GM06990 (cell line): Measurements from ENCODE around the gene LHFPL5.

Experiments
- DNase-seq: peaks from one replicate; pipeline ENCODE4 v3.0.0-alpha.2; 2011; ENCODE audit not compliant: insufficient read length; ENCODE audit errors: extremely low read depth
- H3K27me3 ChIP-seq: replicated peaks from 2 replicates; pipeline ENCODE4 v1.6.0; 2011; ENCODE audit warnings: low read length; ENCODE audit not compliant: control insufficient read depth, insufficient read depth
- H3K36me3 ChIP-seq: 2 replicates; pipeline ENCODE4 v1.5.1; 2011; ENCODE audit warnings: low read length; ENCODE audit not compliant: control insufficient read depth, insufficient read depth
- H3K4me3 ChIP-seq: replicated peaks from 2 replicates; pipeline ENCODE4 v1.5.1; 2011; ENCODE audit warnings: low read depth, mild to moderate bottlenecking, control low read depth, low read length
- CTCF ChIP-seq: IDR thresholded peaks from 2 replicates; pipeline ENCODE4 v1.5.1; 2011; ENCODE audit warnings: low read length, control low read depth, mild to moderate bottlenecking, inconsistent platforms; ENCODE audit not compliant: insufficient read depth, poor library complexity, severe bottlenecking

LHFPL5 gene

GRCh38 chr6:35771343-35771627, 33.9 kb upstream of the LHFPL5 start:
- Histone ChIP-seq H3K27me3 (no peaks in the 10 kb centered on the region), H3K36me3 (no peaks in the 10 kb centered on the region), H3K4me3 (no peak overlapping the region)
- no peak for TF ChIP-seq CTCF
- DNase-seq, result no peak

GRCh38 chr6:35774116-35774794, 30.9 kb upstream of the LHFPL5 start:
- DNase-seq, result no peak
- TF ChIP-seq CTCF, result no peak
- Histone ChIP-seq H3K4me3 (no peak overlapping the region), H3K36me3 (no peaks in the 10 kb centered on the region), H3K27me3 (no peaks in the 10 kb centered on the region)

DNA sequence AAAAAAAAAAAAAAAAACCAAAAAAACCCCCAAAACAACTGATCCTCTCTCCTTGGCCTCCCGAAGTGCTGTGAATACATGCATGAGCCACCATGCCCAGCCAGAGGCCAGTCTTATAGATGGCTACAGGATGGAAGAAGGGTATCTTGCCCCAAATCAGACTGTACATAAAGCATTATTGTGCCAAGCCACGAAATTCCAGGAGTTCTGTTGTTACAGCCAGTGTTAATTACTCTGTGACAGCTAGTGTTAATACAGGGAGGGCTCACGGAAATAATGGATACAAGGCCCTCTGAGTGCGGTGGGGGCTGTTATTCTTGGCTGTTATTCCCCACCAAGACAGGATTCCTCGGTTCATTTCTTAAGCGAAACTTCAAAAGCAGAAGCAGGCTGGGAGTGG, 30.1 kb upstream of the LHFPL5 start:
- DNase-seq, result no peak
- no peaks in the 10 kb centered on the region for H3K36me3 ChIP-seq
- H3K4me3 ChIP-seq, result no peak overlapping the region
- no peaks in the 10 kb centered on the region for H3K27me3 ChIP-seq
- TF ChIP-seq CTCF, result no peak

DNA sequence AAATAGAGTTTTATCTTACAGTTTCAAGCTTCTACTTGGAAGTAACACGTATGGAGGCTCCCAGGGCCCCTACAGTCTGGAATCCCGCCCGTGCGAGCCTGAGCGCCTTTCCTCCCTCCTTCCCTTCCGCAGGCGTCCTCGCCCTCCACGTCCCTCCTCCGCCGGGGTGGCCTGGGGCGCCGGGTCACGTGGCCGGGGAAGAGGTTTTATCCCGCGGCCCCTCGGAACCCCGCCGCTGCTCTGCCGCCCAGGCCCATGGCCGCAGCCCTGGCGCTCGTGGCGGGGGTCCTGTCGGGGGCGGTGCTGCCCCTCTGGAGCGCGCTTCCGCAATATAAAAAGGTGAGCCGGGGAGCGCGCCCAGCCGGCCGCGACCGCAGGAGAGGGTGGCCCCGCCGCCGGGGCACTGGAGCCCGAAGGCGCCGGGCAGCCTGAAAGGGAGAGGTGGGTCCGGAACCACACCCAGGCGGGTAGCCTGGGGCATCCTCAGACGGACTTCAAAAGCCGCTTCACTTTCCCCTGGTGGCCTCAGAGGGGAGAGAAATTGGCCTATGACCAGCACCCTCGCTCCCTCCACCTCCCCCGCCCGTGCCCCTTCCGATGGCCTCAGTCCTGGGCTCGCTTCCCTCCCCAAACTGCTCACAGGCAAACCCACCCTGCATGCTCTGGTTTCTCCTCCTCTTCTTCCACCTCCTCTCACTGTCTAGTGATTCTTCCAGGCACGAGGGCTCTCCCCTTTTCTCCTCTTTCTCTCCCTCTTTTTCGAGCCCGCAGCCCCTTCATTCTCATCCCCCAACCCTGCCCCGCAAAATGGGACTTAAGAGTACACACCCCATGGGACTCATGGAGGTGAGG, 28.6 kb upstream of the LHFPL5 start, which contains the start of gene CLPSL2:
Gene CLPSL2 (plus strand): TSS at position 235 of the 852 bp plus-strand sequence. CDS start 21 bp downstream, at position 256.
- Histone ChIP-seq H3K4me3 (peak within 1 kb of the TSS; percentile 45), H3K27me3 (no peaks in the 10 kb centered on the region), H3K36me3 (no peaks in the 10 kb centered on the region)
- no peak for TF ChIP-seq CTCF
- peak; percentile 50 for DNase-seq

GRCh38 chr6:35777356-35778102, 27.6 kb upstream of the LHFPL5 start:
- Histone ChIP-seq H3K36me3 (no peaks in the 10 kb centered on the region), H3K4me3 (no peak overlapping the region), H3K27me3 (no peaks in the 10 kb centered on the region)
- no peak for TF ChIP-seq CTCF
- DNase-seq, result no peak
